Mesendoderm (in vitro differentiated cells): Measurements from ENCODE around the gene PCDHAC2.

ENCODE experiments used
- DNase-seq: peaks from one replicate; pipeline ENCODE4 v3.0.0; 2013
- H2AK5ac ChIP-seq: 2 replicates; pipeline ENCODE4 v1.6.1; 2013; ENCODE audit warnings: low read length, inconsistent platforms
- H2BK120ac ChIP-seq: 2 replicates; pipeline ENCODE4 v1.6.1; 2013; ENCODE audit warnings: low read depth, mild to moderate bottlenecking, low read length, moderate library complexity, mixed read lengths
- H2BK15ac ChIP-seq: replicated peaks from 2 replicates; pipeline ENCODE4 v1.6.1; 2013; ENCODE audit warnings: low read depth, mild to moderate bottlenecking, moderate library complexity
- H2BK5ac ChIP-seq: 2 replicates; pipeline ENCODE4 v1.6.1; 2013; ENCODE audit warnings: low read length, inconsistent platforms
- H3K18ac ChIP-seq: 2 replicates; pipeline ENCODE4 v1.6.1; 2013; ENCODE audit warnings: mild to moderate bottlenecking, low read length, mixed read lengths
- H3K23ac ChIP-seq: one replicate; pipeline ENCODE4 v1.6.1; 2013; ENCODE audit warnings: low read length
- H3K27ac ChIP-seq: 2 replicates; pipeline ENCODE4 v1.5.1; 2013; ENCODE audit warnings: low read depth, mild to moderate bottlenecking, inconsistent platforms, low read length, moderate library complexity
- H3K27me3 ChIP-seq: 2 replicates; pipeline ENCODE4 v1.6.1; 2013; ENCODE audit warnings: low read length, control low read depth, mild to moderate bottlenecking, inconsistent platforms; ENCODE audit not compliant: insufficient read depth, poor library complexity
- H3K36me3 ChIP-seq: 2 replicates; pipeline ENCODE4 v1.6.1; 2013; ENCODE audit warnings: low read length, inconsistent platforms; ENCODE audit not compliant: control insufficient read depth, insufficient read depth
- H3K4ac ChIP-seq: one replicate; pipeline ENCODE4 v1.6.1; 2013; ENCODE audit warnings: low read depth, mild to moderate bottlenecking, low read length, moderate library complexity
- H3K4me1 ChIP-seq: 2 replicates; pipeline ENCODE4 v1.6.1; 2013; ENCODE audit warnings: low read depth, low read length, inconsistent platforms; ENCODE audit not compliant: control insufficient read depth
- H3K4me2 ChIP-seq: 2 replicates; pipeline ENCODE4 v1.6.1; 2013; ENCODE audit warnings: low read length
- H3K4me3 ChIP-seq: 2 replicates; pipeline ENCODE4 v1.5.1; 2013; ENCODE audit warnings: mild to moderate bottlenecking, low read length
- H3K56ac ChIP-seq: one replicate; pipeline ENCODE4 v1.6.1; 2013; ENCODE audit warnings: low read length
- H3K79me1 ChIP-seq: 2 replicates; pipeline ENCODE4 v1.6.1; 2013; ENCODE audit warnings: low read length, inconsistent platforms
- H3K79me2 ChIP-seq: 2 replicates; pipeline ENCODE4 v1.6.1; 2013; ENCODE audit warnings: mild to moderate bottlenecking, low read length; ENCODE audit not compliant: control insufficient read depth, insufficient read depth
- H3K9ac ChIP-seq: 2 replicates; pipeline ENCODE4 v1.6.1; 2013; ENCODE audit warnings: low read length, inconsistent platforms
- H4K5ac ChIP-seq: one replicate; pipeline ENCODE4 v1.6.1; 2013; ENCODE audit warnings: low read length
- H4K8ac ChIP-seq: one replicate; pipeline ENCODE4 v1.6.1; 2013; ENCODE audit warnings: low read depth, mild to moderate bottlenecking, control low read depth, low read length, moderate library complexity
- WGBS: extraction: QIAGEN DNeasy Blood & Tissue Kit; methylation state at CpG from one replicate; pipeline ENCODE4 v1.1.7; 2013; ENCODE audit warnings: low lambda C conversion rate, missing lambda C conversion rate; ENCODE audit not compliant: insufficient coverage; ENCODE audit errors: extremely low coverage; 5-methylcytosine and 5-hydroxymethylcytosine counted together

The PCDHAC2 gene

DNA sequence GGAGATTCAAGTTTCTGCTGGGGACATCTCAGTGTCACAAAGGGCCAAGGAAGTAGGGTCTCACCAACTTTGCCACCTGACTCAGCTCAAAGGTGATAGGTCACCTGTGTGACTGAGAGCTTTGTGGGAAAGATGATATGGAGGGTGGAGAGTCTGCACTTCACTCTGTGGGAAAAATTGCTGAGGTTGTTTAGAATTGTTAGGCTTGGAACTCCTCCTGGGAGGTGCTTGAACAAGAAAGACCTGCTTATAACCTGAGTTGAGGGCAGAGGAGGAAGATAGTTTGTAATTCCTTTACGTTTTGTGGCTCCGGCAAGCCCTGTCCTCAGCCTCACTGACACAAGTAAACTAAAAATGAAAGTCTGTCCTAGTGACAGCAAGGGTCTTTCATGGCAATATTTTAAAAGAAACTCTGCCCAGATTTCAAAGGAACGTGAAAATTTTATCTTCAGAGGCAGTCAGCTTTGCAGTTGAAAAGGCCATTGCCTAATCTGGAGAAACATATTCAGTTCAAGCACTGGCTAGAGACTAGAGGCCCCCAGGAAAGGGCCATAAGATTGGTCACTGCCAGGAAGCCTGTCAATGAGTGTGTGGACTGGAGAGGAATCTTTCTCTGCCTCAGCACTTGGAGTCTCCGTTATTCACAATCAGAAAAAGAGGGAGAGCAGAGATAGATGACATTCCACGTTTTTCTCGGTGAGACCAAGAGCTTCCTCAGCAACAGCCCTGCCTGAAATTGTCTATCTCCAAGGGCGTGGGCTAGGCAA lies 23.2 kb downstream of the PCDHAC2 start:
- no CpG with 5 or more reads among the region's 7 CpGs for WGBS
- Histone ChIP-seq H3K27ac (no peak overlapping the region), H3K56ac (no peak overlapping the region), H3K36me3 (no peaks in the 10 kb centered on the region), H2BK120ac (no peak overlapping the region), H2AK5ac (no peak overlapping the region), H3K4me1 (peaks cover 4% of the 10 kb centered on the region), H3K79me2 (no peaks in the 10 kb centered on the region), H3K9ac (no peak overlapping the region), H3K4me2 (no peak overlapping the region), H2BK15ac (no peak overlapping the region), H3K27me3 (no peaks in the 10 kb centered on the region), H4K8ac (no peak overlapping the region), H3K23ac (no peak overlapping the region), H2BK5ac (no peak overlapping the region), H4K5ac (no peak overlapping the region), H3K18ac (no peak overlapping the region), H3K4ac (no peak overlapping the region), H3K79me1 (no peaks in the 10 kb centered on the region), H3K4me3 (no peak overlapping the region)
- DNase-seq: no peak

- H4K5ac ChIP-seq: no peak overlapping the region
- WGBS: no CpG with 5 or more reads among the region's 2 CpGs
- H3K4me2 ChIP-seq: no peak overlapping the region
- H3K18ac ChIP-seq: no peak overlapping the region
- no peak overlapping the region for H4K8ac ChIP-seq
- no peak overlapping the region for H3K27ac ChIP-seq
- H2AK5ac ChIP-seq: no peak overlapping the region
- no peak overlapping the region for H3K4ac ChIP-seq
- H3K23ac ChIP-seq: no peak overlapping the region
- DNase-seq: no peak
- H3K4me1 ChIP-seq: no peaks in the 10 kb centered on the region
- no peak overlapping the region for H2BK15ac ChIP-seq
- no peak overlapping the region for H3K9ac ChIP-seq
- H2BK5ac ChIP-seq: no peak overlapping the region
- no peak overlapping the region for H3K4me3 ChIP-seq
- H3K27me3 ChIP-seq: no peaks in the 10 kb centered on the region
- H3K79me1 ChIP-seq: no peaks in the 10 kb centered on the region
- no peak overlapping the region for H2BK120ac ChIP-seq
- no peaks in the 10 kb centered on the region for H3K79me2 ChIP-seq
- no peaks in the 10 kb centered on the region for H3K36me3 ChIP-seq
- H3K56ac ChIP-seq: no peak overlapping the region
Measured at GRCh38 chr5:140992828-140993227, 26.6 kb downstream of the PCDHAC2 start.

DNA sequence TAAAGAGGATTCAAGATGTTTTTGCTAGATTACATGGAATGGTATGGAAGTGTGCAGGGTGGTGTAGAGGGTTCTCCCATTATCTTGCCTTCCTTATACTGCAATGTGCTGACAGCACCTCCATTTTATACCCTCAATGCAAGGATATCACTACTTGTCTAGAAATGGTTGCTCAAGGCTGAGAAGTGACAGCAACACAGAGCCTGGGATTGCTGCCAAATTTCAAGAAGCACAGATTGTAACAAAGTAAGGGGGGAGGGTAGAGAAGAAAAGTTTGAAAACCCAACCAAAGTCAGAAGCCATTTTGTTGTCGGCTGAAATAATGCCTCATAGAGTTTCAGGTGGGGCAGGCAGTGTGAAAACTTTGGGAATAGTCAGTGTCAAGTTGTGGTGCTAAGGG lies 29.8 kb downstream of the PCDHAC2 start:
- Histone ChIP-seq H2AK5ac (no peak overlapping the region), H3K23ac (no peak overlapping the region), H3K27me3 (no peaks in the 10 kb centered on the region), H3K79me1 (no peaks in the 10 kb centered on the region), H3K4me2 (no peak overlapping the region), H4K5ac (no peak overlapping the region), H3K56ac (no peak overlapping the region), H4K8ac (no peak overlapping the region), H3K36me3 (no peaks in the 10 kb centered on the region), H2BK5ac (no peak overlapping the region), H2BK120ac (no peak overlapping the region), H2BK15ac (no peak overlapping the region), H3K4me1 (no peaks in the 10 kb centered on the region), H3K27ac (no peak overlapping the region), H3K9ac (no peak overlapping the region), H3K18ac (no peak overlapping the region), H3K79me2 (no peaks in the 10 kb centered on the region), H3K4me3 (no peak overlapping the region), H3K4ac (no peak overlapping the region)
- WGBS: no CpG with 5 or more reads among the region's 1 CpG
- no peak for DNase-seq

- Histone ChIP-seq H3K4me1 (peaks cover 4% of the 10 kb centered on the region), H3K79me2 (no peaks in the 10 kb centered on the region), H3K4me3 (no peak overlapping the region), H3K9ac (no peak overlapping the region), H3K56ac (no peak overlapping the region), H3K27me3 (no peaks in the 10 kb centered on the region), H2AK5ac (no peak overlapping the region), H2BK15ac (no peak overlapping the region), H2BK120ac (no peak overlapping the region), H3K18ac (no peak overlapping the region), H3K4ac (no peak overlapping the region), H4K5ac (no peak overlapping the region), H3K23ac (no peak overlapping the region), H2BK5ac (no peak overlapping the region), H3K27ac (no peak overlapping the region), H3K79me1 (no peaks in the 10 kb centered on the region), H3K36me3 (no peaks in the 10 kb centered on the region), H4K8ac (no peak overlapping the region), H3K4me2 (no peak overlapping the region)
- WGBS: no CpG with 5 or more reads among the region's 2 CpGs
- peak; percentile 42 for DNase-seq
Measured at GRCh38 chr5:140998921-140999410, 32.7 kb downstream of the PCDHAC2 start.

- peak overlapping the region; percentile 57 for H3K4me2 ChIP-seq
- H3K4me1 ChIP-seq: peaks cover 8% of the 10 kb centered on the region
- H3K27ac ChIP-seq: peak overlapping the region; percentile 73
- H3K18ac ChIP-seq: peak overlapping the region; percentile 87
- no peaks in the 10 kb centered on the region for H3K79me2 ChIP-seq
- H3K79me1 ChIP-seq: no peaks in the 10 kb centered on the region
- no peak overlapping the region for H2BK15ac ChIP-seq
- no peak overlapping the region for H2BK120ac ChIP-seq
- H3K36me3 ChIP-seq: no peaks in the 10 kb centered on the region
- no peaks in the 10 kb centered on the region for H3K27me3 ChIP-seq
- no peak overlapping the region for H4K8ac ChIP-seq
- no peak overlapping the region for H3K23ac ChIP-seq
- H2BK5ac ChIP-seq: no peak overlapping the region
- H3K9ac ChIP-seq: peak overlapping the region; percentile 58
- peak overlapping the region; percentile 32 for H3K4me3 ChIP-seq
- H3K4ac ChIP-seq: no peak overlapping the region
- H4K5ac ChIP-seq: no peak overlapping the region
- peak overlapping the region; percentile 40 for H3K56ac ChIP-seq
- no peak overlapping the region for H2AK5ac ChIP-seq
- WGBS: no CpG with 5 or more reads among the region's 9 CpGs
- DNase-seq: peak; percentile 61
Measured at GRCh38 chr5:141001446-141001843, 35.2 kb downstream of the PCDHAC2 start.
